ENCODE data around the gene MACC1.
"Not testable (repeated sequence)": the region's sequence is repeated elsewhere in the genome, so short reads cannot be mapped to it uniquely, and the experiment has no call there.

The MACC1 gene

GRCh38 chr7:20207811-20208210 is 9.4 kb downstream of the MACC1 start:
- DNase-seq (ENCODE audit: low spot score): not testable (repeated sequence)

GRCh38 chr7:20206104-20206896 is 10.9 kb downstream of the MACC1 start:
- no peak for DNase-seq (ENCODE audit: low spot score)

GRCh38 chr7:20203316-20203715 is 13.9 kb downstream of the MACC1 start:
- DNase-seq (ENCODE audit: low spot score): no peak

- no peak for DNase-seq (ENCODE audit: low spot score)
These were observed 15.8 kb downstream of the MACC1 start for GRCh38 chr7:20201380-20201779.

GRCh38 chr7:20200971-20201370 is 16.2 kb downstream of the MACC1 start:
- no peak for DNase-seq (ENCODE audit: low spot score)

GRCh38 chr7:20200361-20200760 is 16.8 kb downstream of the MACC1 start:
- no peak for DNase-seq (ENCODE audit: low spot score)

- peak; percentile 49 for DNase-seq (ENCODE audit: low spot score)
These were observed 18.0 kb downstream of the MACC1 start for GRCh38 chr7:20199015-20199737.

- DNase-seq (ENCODE audit: low spot score): no peak
These were observed 18.9 kb downstream of the MACC1 start for GRCh38 chr7:20198260-20198659.

- DNase-seq (ENCODE audit: low spot score): no peak
These were observed 19.3 kb downstream of the MACC1 start for GRCh38 chr7:20197837-20198236.

- no peak for DNase-seq (ENCODE audit: low spot score)
These were observed 19.9 kb downstream of the MACC1 start for GRCh38 chr7:20197125-20197748.

GRCh38 chr7:20194343-20194995 is 22.7 kb downstream of the MACC1 start:
- no peak for DNase-seq (ENCODE audit: low spot score)

GRCh38 chr7:20193873-20194272 is 23.3 kb downstream of the MACC1 start:
- DNase-seq (ENCODE audit: low spot score): no peak

- DNase-seq (ENCODE audit: low spot score): no peak
These were observed 23.9 kb downstream of the MACC1 start for GRCh38 chr7:20193242-20193777.

- DNase-seq (ENCODE audit: low spot score): no peak
These were observed 25.8 kb downstream of the MACC1 start for GRCh38 chr7:20191391-20191869.

- DNase-seq (ENCODE audit: low spot score): no peak
These were observed 26.4 kb downstream of the MACC1 start for GRCh38 chr7:20190560-20191390.

- DNase-seq (ENCODE audit: low spot score): no peak
These were observed 27.3 kb downstream of the MACC1 start for GRCh38 chr7:20189852-20190251.

GRCh38 chr7:20188567-20188966 is 28.6 kb downstream of the MACC1 start:
- no peak for DNase-seq (ENCODE audit: low spot score)

GRCh38 chr7:20187850-20188249 is 29.3 kb downstream of the MACC1 start:
- not testable (repeated sequence) for DNase-seq (ENCODE audit: low spot score)

- DNase-seq (ENCODE audit: low spot score): no peak
These were observed 31.2 kb downstream of the MACC1 start for GRCh38 chr7:20185988-20186387.

- DNase-seq (ENCODE audit: low spot score): no peak
These were observed 34.1 kb downstream of the MACC1 start for GRCh38 chr7:20183086-20183485.

GRCh38 chr7:20176578-20177242 is 40.5 kb downstream of the MACC1 start:
- DNase-seq (ENCODE audit: low spot score): no peak
